Neural crest cell (in vitro differentiated cells): ENCODE data around the gene ANXA6. TPM values are rescaled to one million over a fixed set of nuclear protein-coding genes. Genes with fewer than 3 reads are reported as not detected.
A peak's percentile ranks its signal among the peaks of the same experiment; 100 is the strongest.

ENCODE experiments used
- DNase-seq: peaks from one replicate; pipeline ENCODE4 v3.0.0; 2021; ENCODE audit warnings: low read depth, mixed read lengths, low spot score
- H3K27ac Mint-ChIP-seq: one replicate; pipeline ENCODE4 v1.8.0; 2021; ENCODE audit warnings: mild to moderate bottlenecking, mixed read lengths; ENCODE audit not compliant: unreplicated experiment
- H3K27me3 Mint-ChIP-seq: 2 replicates; pipeline ENCODE4 v1.8.0; 2021; ENCODE audit warnings: low read depth, mild to moderate bottlenecking, mixed read lengths
- H3K36me3 Mint-ChIP-seq: 2 replicates; pipeline ENCODE4 v1.8.0; 2021; ENCODE audit warnings: low read depth, mild to moderate bottlenecking, mixed read lengths
- H3K4me1 Mint-ChIP-seq: 2 replicates; pipeline ENCODE4 v1.8.0; 2021; ENCODE audit warnings: mixed read lengths
- H3K4me3 Mint-ChIP-seq: one replicate; pipeline ENCODE4 v1.8.0; 2021; ENCODE audit warnings: mild to moderate bottlenecking, mixed read lengths
- H3K9me3 Mint-ChIP-seq: 2 replicates; pipeline ENCODE4 v1.8.0; 2021; ENCODE audit warnings: mixed read lengths
- total RNA-seq: library from RNA; stranded (reverse); gene quantifications from 2 replicates; pipeline ENCODE4 v1.2.1, GENCODE V29; 2021
- TF ChIP-seq, protein P1 (sequence below): fragments of 200-600 bp; sonication (generic); conservative IDR thresholded peaks from 2 replicates; pipeline ENCODE4 v1.5.0; 2021; ENCODE audit warnings: antibody characterized with exemption, mild to moderate bottlenecking

ANXA6 gene
- total RNA-seq, 1 donor from 2014 or later = 151 TPM

DNA sequence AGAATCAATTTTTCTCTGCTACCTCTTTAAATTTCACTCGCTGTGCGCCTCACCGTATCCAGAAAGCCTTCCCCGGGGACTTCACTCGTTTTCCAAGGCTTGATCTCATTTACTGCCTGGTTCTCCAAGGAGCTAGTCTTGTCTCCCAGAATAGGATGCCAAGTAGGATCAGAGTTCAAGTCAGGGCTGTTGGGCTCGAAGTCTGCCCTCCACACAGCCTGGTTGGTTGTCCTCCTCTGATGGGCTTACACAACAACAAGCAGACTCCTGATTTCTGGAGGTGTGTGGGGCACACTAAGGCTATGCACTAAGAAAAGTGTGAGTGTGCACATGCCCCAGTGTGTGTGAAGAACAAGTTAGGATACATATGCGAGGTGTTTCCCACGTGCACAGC lies 62.7 kb downstream of the ANXA6 start:
- no peaks in the 10 kb centered on the region for H3K9me3 Mint-ChIP-seq
- peaks cover 14% of the 10 kb centered on the region for H3K27me3 Mint-ChIP-seq
- peaks cover 19% of the 10 kb centered on the region for H3K4me1 Mint-ChIP-seq
- no peaks in the 10 kb centered on the region for H3K36me3 Mint-ChIP-seq
- TF ChIP-seq, protein P1, sequence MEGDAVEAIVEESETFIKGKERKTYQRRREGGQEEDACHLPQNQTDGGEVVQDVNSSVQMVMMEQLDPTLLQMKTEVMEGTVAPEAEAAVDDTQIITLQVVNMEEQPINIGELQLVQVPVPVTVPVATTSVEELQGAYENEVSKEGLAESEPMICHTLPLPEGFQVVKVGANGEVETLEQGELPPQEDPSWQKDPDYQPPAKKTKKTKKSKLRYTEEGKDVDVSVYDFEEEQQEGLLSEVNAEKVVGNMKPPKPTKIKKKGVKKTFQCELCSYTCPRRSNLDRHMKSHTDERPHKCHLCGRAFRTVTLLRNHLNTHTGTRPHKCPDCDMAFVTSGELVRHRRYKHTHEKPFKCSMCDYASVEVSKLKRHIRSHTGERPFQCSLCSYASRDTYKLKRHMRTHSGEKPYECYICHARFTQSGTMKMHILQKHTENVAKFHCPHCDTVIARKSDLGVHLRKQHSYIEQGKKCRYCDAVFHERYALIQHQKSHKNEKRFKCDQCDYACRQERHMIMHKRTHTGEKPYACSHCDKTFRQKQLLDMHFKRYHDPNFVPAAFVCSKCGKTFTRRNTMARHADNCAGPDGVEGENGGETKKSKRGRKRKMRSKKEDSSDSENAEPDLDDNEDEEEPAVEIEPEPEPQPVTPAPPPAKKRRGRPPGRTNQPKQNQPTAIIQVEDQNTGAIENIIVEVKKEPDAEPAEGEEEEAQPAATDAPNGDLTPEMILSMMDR = no peak
- DNase-seq = no peak
- H3K27ac Mint-ChIP-seq = no peak overlapping the region
- no peak overlapping the region for H3K4me3 Mint-ChIP-seq

- Mint-ChIP-seq H3K4me1 (peaks cover 19% of the 10 kb centered on the region), H3K9me3 (no peaks in the 10 kb centered on the region), H3K27ac (peak overlapping the region; percentile 14), H3K36me3 (no peaks in the 10 kb centered on the region), H3K4me3 (no peak overlapping the region), H3K27me3 (peaks cover 14% of the 10 kb centered on the region)
- no peak for DNase-seq
- TF ChIP-seq, protein P1 = no peak
These were observed 63.3 kb downstream of the ANXA6 start for GRCh38 chr5:151094030-151094851.

DNA sequence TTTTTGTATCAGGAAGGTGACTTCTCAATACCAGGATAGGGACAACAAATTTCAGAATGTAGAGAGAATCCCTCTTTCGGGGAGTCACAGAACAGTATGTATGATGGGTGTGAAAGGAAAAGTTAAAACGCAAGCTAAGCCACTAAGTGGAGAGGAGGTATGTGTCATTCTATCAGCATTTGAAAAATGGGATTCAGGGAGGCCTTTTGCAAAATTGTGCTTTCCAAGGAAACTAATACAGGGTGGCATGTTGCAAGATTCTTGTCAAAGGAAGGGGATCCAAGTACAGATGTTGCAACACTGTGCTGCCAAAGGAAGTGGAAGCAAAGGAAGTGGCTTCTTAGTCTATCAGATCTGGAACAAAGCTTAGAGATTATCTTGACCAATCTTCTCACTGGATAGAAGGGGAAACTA lies 64.1 kb downstream of the ANXA6 start:
- Mint-ChIP-seq H3K4me3 (no peak overlapping the region), H3K27ac (no peak overlapping the region), H3K27me3 (peaks cover 17% of the 10 kb centered on the region), H3K36me3 (no peaks in the 10 kb centered on the region), H3K9me3 (no peaks in the 10 kb centered on the region), H3K4me1 (peaks cover 19% of the 10 kb centered on the region)
- TF ChIP-seq, protein P1 = no peak
- no peak for DNase-seq

- no peak overlapping the region for H3K27ac Mint-ChIP-seq
These were observed 64.8 kb downstream of the ANXA6 start for GRCh38 chr5:151092762-151093161.

DNA sequence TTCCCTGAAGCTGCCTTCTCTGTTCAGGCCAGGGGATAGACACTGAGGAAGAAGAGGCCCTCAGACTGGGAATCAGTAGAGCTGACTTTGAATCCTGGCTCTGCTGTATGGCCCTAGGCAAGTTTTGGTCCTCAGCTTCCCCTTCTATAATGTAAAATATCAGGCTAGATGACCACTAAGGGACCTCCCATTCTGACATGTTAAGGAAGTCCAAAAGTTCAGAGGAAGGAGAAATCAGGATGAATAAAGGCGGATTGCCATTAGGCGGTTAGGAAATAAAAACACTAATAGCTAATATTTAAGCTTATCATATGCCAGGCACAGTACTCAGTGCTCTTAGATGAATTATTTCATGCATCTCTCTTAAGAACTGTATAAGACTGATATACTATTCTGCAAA lies 67.9 kb downstream of the ANXA6 start:
- Mint-ChIP-seq H3K36me3 (no peaks in the 10 kb centered on the region), H3K27me3 (peaks cover 14% of the 10 kb centered on the region), H3K27ac (no peak overlapping the region), H3K9me3 (no peaks in the 10 kb centered on the region), H3K4me3 (no peak overlapping the region), H3K4me1 (peaks cover 5% of the 10 kb centered on the region)
- no peak for DNase-seq
- TF ChIP-seq, protein P1 = no peak

More at GRCh38 chr5:151092762-151093161, 64.8 kb downstream of the ANXA6 start:
- peaks cover 19% of the 10 kb centered on the region for H3K27me3 Mint-ChIP-seq
- no peaks in the 10 kb centered on the region for H3K9me3 Mint-ChIP-seq
- TF ChIP-seq, protein P1 = no peak
- H3K4me3 Mint-ChIP-seq = no peak overlapping the region
- peaks cover 19% of the 10 kb centered on the region for H3K4me1 Mint-ChIP-seq
- no peak for DNase-seq
- no peaks in the 10 kb centered on the region for H3K36me3 Mint-ChIP-seq
